Measurements from ENCODE around the gene NSD2.
"Not testable (repeated sequence)": the region's sequence is repeated elsewhere in the genome, so short reads cannot be mapped to it uniquely, and the experiment has no call there.

DNA sequence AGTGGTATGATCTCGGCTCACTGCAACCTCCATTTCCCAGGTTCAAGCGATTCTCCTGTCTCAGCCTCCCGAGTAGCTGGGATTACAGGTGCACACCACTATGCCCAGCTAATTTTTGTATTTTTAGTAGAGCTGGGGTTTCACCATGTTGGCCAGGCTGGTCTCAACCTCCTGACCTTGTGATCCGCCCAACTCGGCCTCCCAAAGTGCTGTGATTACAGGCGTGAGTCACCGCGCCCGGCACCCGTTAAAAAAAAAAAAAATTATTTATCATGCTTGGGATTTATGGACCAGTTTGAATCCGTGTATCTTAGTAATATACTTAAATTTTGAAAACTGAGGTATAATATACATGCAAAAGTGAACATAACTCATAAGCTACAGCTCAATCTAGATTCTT, 38.5 kb downstream of the NSD2 start:
- TF ChIP-seq CTCF, EZH2phosphoT487, EZH2 (IDR thresholded peaks at IDR 0.05): not testable (repeated sequence)
